Measurements from ENCODE around the gene SIRPB1.
"Not testable (repeated sequence)": the region's sequence is repeated elsewhere in the genome, so short reads cannot be mapped to it uniquely, and the experiment has no call there.

- TF ChIP-seq, protein P1, sequence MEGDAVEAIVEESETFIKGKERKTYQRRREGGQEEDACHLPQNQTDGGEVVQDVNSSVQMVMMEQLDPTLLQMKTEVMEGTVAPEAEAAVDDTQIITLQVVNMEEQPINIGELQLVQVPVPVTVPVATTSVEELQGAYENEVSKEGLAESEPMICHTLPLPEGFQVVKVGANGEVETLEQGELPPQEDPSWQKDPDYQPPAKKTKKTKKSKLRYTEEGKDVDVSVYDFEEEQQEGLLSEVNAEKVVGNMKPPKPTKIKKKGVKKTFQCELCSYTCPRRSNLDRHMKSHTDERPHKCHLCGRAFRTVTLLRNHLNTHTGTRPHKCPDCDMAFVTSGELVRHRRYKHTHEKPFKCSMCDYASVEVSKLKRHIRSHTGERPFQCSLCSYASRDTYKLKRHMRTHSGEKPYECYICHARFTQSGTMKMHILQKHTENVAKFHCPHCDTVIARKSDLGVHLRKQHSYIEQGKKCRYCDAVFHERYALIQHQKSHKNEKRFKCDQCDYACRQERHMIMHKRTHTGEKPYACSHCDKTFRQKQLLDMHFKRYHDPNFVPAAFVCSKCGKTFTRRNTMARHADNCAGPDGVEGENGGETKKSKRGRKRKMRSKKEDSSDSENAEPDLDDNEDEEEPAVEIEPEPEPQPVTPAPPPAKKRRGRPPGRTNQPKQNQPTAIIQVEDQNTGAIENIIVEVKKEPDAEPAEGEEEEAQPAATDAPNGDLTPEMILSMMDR (IDR thresholded peaks at IDR 0.05): not testable (repeated sequence)
- TF ChIP-seq POLR2A, EP300 (IDR thresholded peaks at IDR 0.05): not testable (repeated sequence)
Measured at GRCh38 chr20:1638643-1639042, 18.8 kb upstream of the SIRPB1 start.

Data from sigmoid colon (tissue), 4 donors.